Activated T-helper 17 cell treated with anti-CD3 and anti-CD28 coated beads, Interleukin-2, amount 50 U/mL, for 72 hours (primary cell): ENCODE measurements around the gene PCYT1A. TPM values are rescaled to one million over a fixed set of nuclear protein-coding genes. Genes with fewer than 3 reads are reported as not detected.
"Not testable (repeated sequence)": the region's sequence is repeated elsewhere in the genome, so short reads cannot be mapped to it uniquely, and the experiment has no call there.

Experiments used
- ATAC-seq: fragments of 150-1000 bp; cut with Tn5 transposase; replicated peaks from 2 replicates; pipeline ENCODE4 v1.10.0; 2021; ENCODE audit warnings: mild to moderate bottlenecking, moderate library complexity
- H3K27ac Mint-ChIP-seq: one replicate; pipeline ENCODE4 v1.8.0; 2022; ENCODE audit warnings: mixed read lengths
- H3K27me3 Mint-ChIP-seq: one replicate; pipeline ENCODE4 v1.8.0; 2022; ENCODE audit warnings: mixed read lengths
- H3K36me3 Mint-ChIP-seq: one replicate; pipeline ENCODE4 v1.8.0; 2022; ENCODE audit warnings: low read depth, mild to moderate bottlenecking, mixed read lengths
- H3K4me1 Mint-ChIP-seq: one replicate; pipeline ENCODE4 v1.8.0; 2022; ENCODE audit warnings: mixed read lengths
- H3K4me3 Mint-ChIP-seq: one replicate; pipeline ENCODE4 v1.8.0; 2022; ENCODE audit warnings: mild to moderate bottlenecking, mixed read lengths
- H3K9me3 Mint-ChIP-seq: one replicate; pipeline ENCODE4 v1.8.0; 2022; ENCODE audit warnings: mixed read lengths
- total RNA-seq, 2 donors: library from RNA; stranded (reverse); gene quantifications; one replicate each; pipeline ENCODE4 v1.2.3, GENCODE V29; 2022

PCYT1A gene
- total RNA-seq, 2 donors from 2014 or later, result 50.8 to 62.0 TPM

- Mint-ChIP-seq H3K36me3 (no peaks in the 10 kb centered on the region), H3K9me3 (no peaks in the 10 kb centered on the region), H3K4me3 (peak overlapping the region; percentile 91), H3K27ac (peak overlapping the region; percentile 99), H3K27me3 (no peaks in the 10 kb centered on the region), H3K4me1 (peaks cover 21% of the 10 kb centered on the region)
- ATAC-seq, result peak; percentile 64
Measured at GRCh38 chr3:196192036-196192523, 95.4 kb downstream of the PCYT1A start.

- H3K36me3 Mint-ChIP-seq, result no peaks in the 10 kb centered on the region
- H3K27me3 Mint-ChIP-seq, result no peaks in the 10 kb centered on the region
- H3K4me1 Mint-ChIP-seq, result peaks cover 20% of the 10 kb centered on the region
- no peak for ATAC-seq
- no peak overlapping the region for H3K4me3 Mint-ChIP-seq
- H3K9me3 Mint-ChIP-seq, result no peaks in the 10 kb centered on the region
- no peak overlapping the region for H3K27ac Mint-ChIP-seq
Measured at GRCh38 chr3:196189566-196190347, 97.8 kb downstream of the PCYT1A start.

GRCh38 chr3:196186651-196187573 is 100.6 kb downstream of the PCYT1A start:
- H3K36me3 Mint-ChIP-seq, result no peaks in the 10 kb centered on the region
- H3K9me3 Mint-ChIP-seq, result no peaks in the 10 kb centered on the region
- H3K27ac Mint-ChIP-seq, result peak overlapping the region; percentile 13
- peaks cover 9% of the 10 kb centered on the region for H3K4me1 Mint-ChIP-seq
- peak overlapping the region; percentile 66 for H3K4me3 Mint-ChIP-seq
- ATAC-seq, result no peak
- no peaks in the 10 kb centered on the region for H3K27me3 Mint-ChIP-seq

- no peaks in the 10 kb centered on the region for H3K27me3 Mint-ChIP-seq
- H3K9me3 Mint-ChIP-seq, result no peaks in the 10 kb centered on the region
- H3K4me1 Mint-ChIP-seq, result peaks cover 11% of the 10 kb centered on the region
- H3K27ac Mint-ChIP-seq, result no peak overlapping the region
- no peak for ATAC-seq
- no peaks in the 10 kb centered on the region for H3K36me3 Mint-ChIP-seq
- H3K4me3 Mint-ChIP-seq, result no peak overlapping the region
Measured at GRCh38 chr3:196184881-196185280, 102.6 kb downstream of the PCYT1A start.

GRCh38 chr3:196184169-196184432 is 103.4 kb downstream of the PCYT1A start:
- not testable (repeated sequence) for H3K27me3 Mint-ChIP-seq, H3K36me3 Mint-ChIP-seq, H3K9me3 Mint-ChIP-seq, ATAC-seq
- Mint-ChIP-seq H3K4me1 (peaks cover 15% of the 10 kb centered on the region), H3K27ac (peak overlapping the region; percentile 92), H3K4me3 (peak overlapping the region; percentile 79)

GRCh38 chr3:196181127-196181546 is 106.4 kb downstream of the PCYT1A start:
- peak overlapping the region; percentile 79 for H3K4me3 Mint-ChIP-seq
- H3K4me1 Mint-ChIP-seq, result peaks cover 19% of the 10 kb centered on the region
- no peaks in the 10 kb centered on the region for H3K27me3 Mint-ChIP-seq
- no peaks in the 10 kb centered on the region for H3K9me3 Mint-ChIP-seq
- H3K36me3 Mint-ChIP-seq, result no peaks in the 10 kb centered on the region
- peak overlapping the region; percentile 92 for H3K27ac Mint-ChIP-seq
- ATAC-seq, result no peak

GRCh38 chr3:196180346-196180745 is 107.2 kb downstream of the PCYT1A start:
- Mint-ChIP-seq H3K4me1 (peaks cover 19% of the 10 kb centered on the region), H3K27ac (peak overlapping the region; percentile 93)
- no peak for ATAC-seq

More at GRCh38 chr3:196180346-196180745, 107.2 kb downstream of the PCYT1A start:
- no peaks in the 10 kb centered on the region for H3K27me3 Mint-ChIP-seq
- H3K36me3 Mint-ChIP-seq, result no peaks in the 10 kb centered on the region
- no peaks in the 10 kb centered on the region for H3K9me3 Mint-ChIP-seq
- H3K4me3 Mint-ChIP-seq, result peak overlapping the region; percentile 79

Other genes starting within 250 kb of the PCYT1A start
- gene TFRC, start 205.6 kb downstream of the PCYT1A start, total RNA-seq, result 100 to 1,000 TPM; 376 to 800 TPM
- not detected for gene ZDHHC19, start 76.3 kb downstream of the PCYT1A start, total RNA-seq
- gene SLC51A, start 71.2 kb downstream of the PCYT1A start, total RNA-seq, result not detected
- gene DYNLT2B, start 30.5 kb upstream of the PCYT1A start, total RNA-seq, result 10 to 100 TPM in 1 of 2 donors, 1 to 10 TPM in 1; 9.6 to 11.3 TPM
- not detected for gene TM4SF19, start 50.7 kb upstream of the PCYT1A start, total RNA-seq
- 10 to 100 TPM; 49.1 to 99.2 TPM for gene UBXN7, start 144.7 kb upstream of the PCYT1A start, total RNA-seq
- gene RNF168, start 216.0 kb upstream of the PCYT1A start, total RNA-seq, result 10 to 100 TPM; 16.6 to 24.7 TPM
- gene SMCO1, start 227.6 kb upstream of the PCYT1A start, total RNA-seq, result not detected